Activated T-cell treated with anti-CD3 and anti-CD28 coated beads, Interleukin-2, amount 50 U/mL, for 1 hour (primary cell): ENCODE data around the gene DDX47.
"Not testable (repeated sequence)": the region's sequence is repeated elsewhere in the genome, so short reads cannot be mapped to it uniquely, and the experiment has no call there.

Experiments used
- DNase-seq: peaks from one replicate; pipeline ENCODE4 v3.0.0-alpha.2; 2020

Gene DDX47

DNA sequence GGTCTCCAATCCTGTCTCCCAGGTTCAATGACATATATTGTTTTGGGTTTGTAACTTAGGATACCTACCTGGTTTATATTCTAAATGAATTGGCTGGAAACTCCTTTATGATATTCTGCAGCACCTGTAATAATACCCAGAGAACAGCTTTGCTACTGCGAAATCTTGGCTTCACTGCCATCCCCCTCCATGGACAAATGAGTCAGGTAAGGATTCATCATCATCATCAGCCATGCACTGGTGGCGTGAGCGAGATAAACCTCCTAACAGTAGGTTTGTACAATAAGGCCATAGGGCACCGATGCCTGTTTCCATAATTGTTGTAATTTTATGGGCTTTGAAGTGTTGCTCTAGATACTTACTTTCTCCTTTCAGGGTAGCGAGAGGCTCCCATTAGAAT lies 10.7 kb downstream of the DDX47 start:
- DNase-seq, result no peak

- DNase-seq, result no peak
These were observed 22.4 kb downstream of the DDX47 start for GRCh38 chr12:12835378-12836146.

DNA sequence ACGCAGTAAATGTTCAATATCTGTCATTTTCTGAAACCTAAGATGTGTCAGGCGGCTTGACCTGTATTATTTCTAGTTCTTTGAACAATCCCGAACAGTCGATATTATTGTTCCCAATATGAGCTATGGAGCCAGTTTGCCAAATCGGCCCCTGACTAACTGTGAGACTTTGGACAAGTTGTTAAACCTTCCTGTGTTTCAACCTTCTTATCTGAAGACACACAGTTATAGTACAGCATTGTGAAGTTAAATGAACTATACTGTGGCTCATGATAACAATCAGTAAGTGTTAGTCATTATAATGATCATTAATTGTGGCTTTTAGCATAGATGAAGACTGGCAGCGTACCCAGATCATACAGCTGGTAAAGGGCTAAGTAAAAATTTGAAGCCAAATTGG lies 23.4 kb downstream of the DDX47 start:
- no peak for DNase-seq

GRCh38 chr12:12837025-12837812 lies 24.1 kb downstream of the DDX47 start:
- peak; percentile 46 for DNase-seq

DNA sequence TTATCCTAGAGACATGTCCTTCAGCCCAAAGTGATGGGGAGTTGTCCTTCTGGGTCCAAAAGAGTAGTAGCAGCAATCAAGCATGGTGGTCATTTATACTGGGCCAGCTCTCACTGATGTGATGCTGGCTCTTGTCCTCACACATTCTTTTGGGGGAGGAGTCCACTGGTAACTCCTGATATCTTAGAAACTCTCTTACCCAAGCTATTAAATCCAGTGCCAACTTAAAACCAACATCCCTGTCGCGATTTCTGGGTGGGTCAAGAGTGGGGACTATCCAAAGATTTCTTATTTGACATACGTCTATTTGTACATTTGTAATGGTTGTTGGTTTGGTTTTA lies 24.6 kb downstream of the DDX47 start:
- no peak for DNase-seq

GRCh38 chr12:12839003-12839395 lies 25.9 kb downstream of the DDX47 start:
- DNase-seq, result no peak

DNA sequence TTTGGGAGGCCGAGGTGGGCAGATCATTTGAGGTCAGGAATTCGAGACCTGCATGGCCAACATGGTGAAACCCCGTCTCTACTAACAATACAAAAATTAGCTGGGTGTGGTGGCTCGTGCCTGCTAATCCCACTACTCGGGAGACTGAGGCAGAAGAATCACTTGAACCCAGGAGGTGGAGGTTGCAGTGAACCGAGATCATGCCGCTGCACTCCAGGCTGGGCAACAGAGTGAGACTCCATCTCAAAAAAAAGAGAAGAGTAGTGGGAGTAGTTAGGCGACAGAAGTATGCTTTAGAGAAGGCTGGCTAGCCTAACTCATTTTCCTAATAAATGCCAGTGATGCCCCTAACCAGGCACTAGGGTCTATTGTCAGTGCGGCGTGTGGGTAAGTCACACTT lies 26.3 kb downstream of the DDX47 start:
- not testable (repeated sequence) for DNase-seq

- no peak for DNase-seq
These were observed 26.9 kb downstream of the DDX47 start for GRCh38 chr12:12839873-12840579.

DNA sequence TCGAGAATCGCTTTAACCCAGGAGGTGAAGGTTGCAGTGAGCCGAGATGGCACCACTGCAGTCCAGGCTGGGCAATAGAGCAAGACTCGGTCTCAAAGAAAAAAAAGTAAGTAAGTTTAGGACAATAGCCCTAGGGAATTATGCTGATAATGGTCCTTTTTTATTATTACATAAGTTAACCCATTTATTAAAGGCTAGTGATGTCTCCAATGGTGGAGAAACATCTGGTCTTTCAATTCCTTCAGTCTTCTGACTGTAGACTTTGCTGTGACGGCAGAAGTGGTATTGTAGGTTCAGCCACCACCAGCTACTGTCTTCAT lies 27.4 kb downstream of the DDX47 start:
- no peak for DNase-seq

DNA sequence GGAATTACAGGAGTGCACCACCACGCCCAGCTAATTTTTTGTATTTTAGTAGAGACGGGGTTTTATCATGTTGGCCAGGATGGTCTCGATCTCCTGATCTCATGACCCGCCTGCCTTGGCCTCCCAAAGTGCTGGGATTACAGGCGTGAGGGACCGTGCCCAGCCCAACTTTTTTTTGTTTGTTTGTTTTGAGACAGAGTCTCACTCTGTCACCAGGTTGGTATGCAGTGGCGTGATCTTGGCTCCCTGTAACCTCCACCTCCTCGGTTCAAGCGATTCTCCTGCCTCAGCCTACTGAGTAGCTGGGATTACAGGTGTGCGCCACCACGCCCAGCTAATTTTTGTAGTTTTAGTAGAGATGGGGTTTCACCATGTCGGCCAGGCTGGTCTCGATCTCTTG lies 28.3 kb downstream of the DDX47 start:
- not testable (repeated sequence) for DNase-seq

DNA sequence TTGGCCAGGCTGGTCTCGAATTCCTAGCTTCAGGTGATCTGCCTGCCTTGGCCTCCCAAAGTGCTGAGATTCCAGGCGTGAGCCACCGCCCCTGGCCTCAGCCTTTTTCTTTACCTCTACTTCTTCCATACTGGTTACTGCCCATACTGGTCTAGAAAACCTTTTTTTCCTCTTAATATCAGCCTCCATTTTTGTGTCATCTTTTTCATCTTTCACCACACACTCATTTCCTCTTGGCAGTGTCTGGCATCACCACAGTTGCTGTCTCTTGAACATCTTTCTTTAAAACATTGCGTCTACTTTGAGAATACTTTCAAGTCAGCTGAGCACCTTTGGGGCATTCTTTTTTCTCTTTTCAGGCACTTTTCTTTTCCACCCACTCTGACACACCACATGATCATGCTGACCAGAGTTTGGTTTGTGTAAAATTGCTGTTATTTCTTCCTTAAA lies 32.7 kb downstream of the DDX47 start:
- no peak for DNase-seq

DNA sequence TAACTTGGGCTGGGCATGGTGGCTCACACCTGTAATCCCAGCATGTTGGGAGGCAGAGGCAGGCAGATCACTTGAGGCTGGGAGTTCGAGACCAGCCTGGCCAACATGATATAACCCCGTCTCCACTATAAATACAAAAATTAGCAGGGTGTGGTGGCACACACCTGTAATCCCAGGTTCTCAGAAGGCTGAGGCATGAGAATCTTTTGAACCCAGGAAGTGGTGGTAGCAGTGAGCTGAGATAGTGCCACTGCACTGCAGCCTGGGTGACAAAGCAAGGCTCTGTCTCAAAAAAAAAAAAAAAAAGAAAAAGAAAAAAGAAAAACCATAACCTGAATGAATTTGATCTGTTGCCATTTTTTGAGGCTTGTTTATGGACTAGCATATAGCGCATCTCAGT lies 33.6 kb downstream of the DDX47 start:
- DNase-seq, result peak; percentile 25

DNA sequence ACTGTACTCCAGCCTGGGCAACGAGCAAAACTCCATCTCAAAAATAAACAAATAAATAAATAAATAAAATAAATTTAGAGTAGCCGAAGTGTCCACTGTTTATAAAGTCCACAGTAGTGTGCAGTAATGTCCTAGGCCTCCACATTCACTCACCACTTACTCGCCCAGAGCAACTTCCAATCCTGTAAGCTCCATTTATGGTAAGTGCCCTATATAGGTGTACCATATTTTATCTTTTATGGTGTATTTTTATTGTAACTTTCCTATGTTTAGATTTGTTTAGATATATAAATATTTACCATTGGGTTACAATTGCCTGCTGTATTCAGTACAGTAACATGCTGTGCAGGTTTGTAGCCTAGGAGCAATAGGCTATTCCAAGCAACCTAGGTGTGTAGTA lies 40.3 kb downstream of the DDX47 start:
- no peak for DNase-seq

DNA sequence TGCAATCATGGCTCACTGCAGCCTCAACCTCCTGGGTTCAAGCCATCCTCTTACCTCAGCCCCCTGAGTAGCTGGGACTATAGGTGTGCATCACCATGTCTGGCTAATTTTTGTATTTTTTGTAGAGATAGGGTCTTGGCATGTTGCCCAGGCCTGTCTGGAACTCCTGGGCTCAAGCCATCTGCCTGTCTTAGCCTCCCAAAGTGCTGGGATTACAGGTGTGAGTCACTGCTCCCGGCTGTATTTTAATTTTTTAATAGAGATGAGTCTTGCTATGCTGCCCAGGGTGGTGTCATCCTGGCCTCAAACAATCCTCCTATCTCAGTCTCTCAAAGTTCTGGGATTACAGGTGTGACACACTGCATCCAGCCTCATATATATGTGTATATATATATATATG lies 46.5 kb downstream of the DDX47 start:
- DNase-seq, result no peak

GRCh38 chr12:12864243-12864642 lies 51.1 kb downstream of the DDX47 start:
- no peak for DNase-seq

- DNase-seq, result no peak
These were observed 55.5 kb downstream of the DDX47 start for GRCh38 chr12:12868477-12869235.

DNA sequence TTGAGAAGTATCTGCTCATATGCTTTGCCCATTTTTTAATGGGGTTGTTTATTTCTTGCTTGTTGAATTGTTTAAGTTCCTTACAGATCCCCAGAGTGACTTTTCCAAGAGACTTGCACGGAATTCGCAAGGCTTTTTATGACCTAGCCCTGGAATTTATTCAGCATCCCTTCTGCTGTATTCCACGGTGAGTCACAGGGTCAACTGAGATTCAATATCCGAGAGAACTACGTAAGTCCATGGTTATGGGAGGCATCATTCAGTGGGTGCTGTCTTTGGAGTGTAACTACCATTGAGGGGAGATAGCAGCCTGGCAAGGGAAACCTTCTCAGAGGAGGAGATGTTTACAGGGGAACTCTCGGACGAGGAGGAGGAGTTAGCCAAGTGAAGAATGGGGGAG lies 57.3 kb downstream of the DDX47 start:
- no peak for DNase-seq

DNA sequence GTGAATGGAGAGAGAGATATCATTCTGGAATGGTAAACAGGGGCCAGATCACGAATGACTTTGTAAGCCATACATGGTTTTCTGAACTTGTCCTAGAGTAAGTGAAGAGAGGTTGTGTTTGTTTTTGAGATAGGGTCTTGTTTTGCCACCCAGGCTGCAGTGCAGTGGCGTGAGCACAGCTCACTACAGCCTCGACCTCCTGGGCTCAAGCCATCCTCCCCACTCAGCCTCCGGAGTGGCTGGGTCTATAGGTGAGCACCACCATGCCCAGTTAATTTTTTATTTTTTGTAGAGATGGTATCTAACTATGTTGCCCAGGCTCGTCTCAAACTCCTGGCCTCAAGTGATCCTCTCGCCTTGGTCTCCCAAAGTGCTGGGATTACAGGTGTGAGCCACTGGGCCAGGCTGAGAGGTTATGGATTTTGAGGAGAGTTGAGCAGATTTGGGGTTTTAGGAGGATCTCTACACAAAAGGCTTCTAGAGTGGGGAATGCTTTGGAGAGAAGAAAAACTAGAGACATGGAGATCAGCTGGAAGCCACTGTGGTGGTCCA lies 58.5 kb downstream of the DDX47 start:
- DNase-seq, result no peak

DNA sequence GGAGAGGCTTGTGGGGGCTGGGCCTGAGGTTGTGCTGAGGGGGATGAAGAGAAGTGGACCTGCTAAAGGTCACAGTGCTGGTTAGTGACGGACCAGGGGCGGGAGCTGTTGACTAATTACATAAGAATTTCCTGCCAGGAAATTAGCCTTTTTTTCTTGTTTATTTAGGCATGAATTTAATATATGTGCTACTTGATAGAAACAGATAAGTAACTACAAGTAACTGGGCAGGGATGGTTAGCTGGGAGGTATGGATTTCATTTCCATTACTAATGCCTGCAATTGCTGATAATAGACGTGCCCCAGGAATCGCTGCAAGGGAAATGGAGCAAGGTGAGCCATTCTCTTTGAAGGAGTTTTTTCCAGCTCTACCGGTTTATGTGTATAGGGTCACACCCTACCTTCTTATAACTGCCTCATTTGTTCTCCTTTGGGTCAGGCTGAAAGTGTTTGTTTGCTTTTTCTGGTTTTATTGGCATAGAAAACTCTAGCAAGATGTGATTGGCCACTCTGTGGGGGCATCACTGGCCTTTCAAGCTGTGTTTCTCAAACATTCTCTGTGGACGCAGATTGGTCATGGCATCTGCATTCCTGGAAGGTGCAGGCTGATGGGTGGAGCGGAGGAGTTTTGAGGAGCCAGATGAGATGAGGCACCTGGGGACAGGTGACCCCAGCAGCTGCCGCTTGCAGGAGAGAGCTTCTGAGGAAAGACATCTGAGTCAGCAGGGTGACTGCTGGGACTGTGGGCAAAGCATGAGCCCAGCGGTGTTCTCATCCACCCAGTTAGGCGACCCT lies 59.2 kb downstream of the DDX47 start:
- no peak for DNase-seq

- DNase-seq, result no peak
These were observed 59.8 kb downstream of the DDX47 start for GRCh38 chr12:12872934-12873275.

GRCh38 chr12:12874029-12874428 lies 60.9 kb downstream of the DDX47 start:
- no peak for DNase-seq

DNA sequence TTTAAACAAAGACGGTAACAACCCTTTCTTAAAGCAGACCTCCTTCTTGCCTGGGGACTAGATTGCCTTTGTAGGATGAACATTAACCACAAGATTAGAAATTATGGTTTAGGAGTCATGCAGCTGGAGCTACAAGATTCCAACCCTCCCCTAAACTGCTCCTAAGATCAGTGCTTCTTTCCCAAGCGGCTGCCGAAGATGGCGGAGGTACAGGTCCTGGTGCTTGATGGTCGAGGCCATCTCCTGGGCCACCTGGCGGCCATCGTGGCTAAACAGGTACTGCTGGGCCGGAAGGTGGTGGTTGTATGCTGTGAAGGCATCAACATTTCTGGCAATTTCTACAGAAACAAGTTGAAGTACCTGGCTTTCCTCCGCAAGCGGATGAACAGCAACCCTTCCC lies 62.2 kb downstream of the DDX47 start:
- DNase-seq, result not testable (repeated sequence)
